GM21576 (cell line): ENCODE measurements around the gene CACNA1E.
A peak's percentile ranks its signal among the peaks of the same experiment; 100 is the strongest.

Source experiments
- ATAC-seq: cut with Tn5 transposase; IDR thresholded peaks from one replicate; pipeline ENCODE4 v1.9.1; 2021; ENCODE audit warnings: mild to moderate bottlenecking, moderate library complexity; ENCODE audit not compliant: unreplicated experiment

The CACNA1E gene

GRCh38 chr1:181674617-181675016, 191.3 kb downstream of the CACNA1E start:
- no peak for ATAC-seq

GRCh38 chr1:181675091-181675917, 192.0 kb downstream of the CACNA1E start:
- no peak for ATAC-seq

- ATAC-seq: no peak
Measured at GRCh38 chr1:181675918-181676190, 192.5 kb downstream of the CACNA1E start.

- ATAC-seq: peak; percentile 75
Measured at GRCh38 chr1:181676269-181676668, 193.0 kb downstream of the CACNA1E start.

- ATAC-seq: no peak
Measured at GRCh38 chr1:181680332-181680731, 197.0 kb downstream of the CACNA1E start.

GRCh38 chr1:181680871-181681270, 197.6 kb downstream of the CACNA1E start:
- ATAC-seq: no peak

- ATAC-seq: no peak
Measured at GRCh38 chr1:181685211-181685610, 201.9 kb downstream of the CACNA1E start.

GRCh38 chr1:181701891-181702290, 218.6 kb downstream of the CACNA1E start:
- no peak for ATAC-seq

GRCh38 chr1:181704546-181704945, 221.2 kb downstream of the CACNA1E start:
- no peak for ATAC-seq

- ATAC-seq: no peak
Measured at GRCh38 chr1:181711820-181712219, 228.5 kb downstream of the CACNA1E start.

- ATAC-seq: no peak
Measured at GRCh38 chr1:181712711-181713110, 229.4 kb downstream of the CACNA1E start.

- ATAC-seq: no peak
Measured at GRCh38 chr1:181714428-181714827, 231.1 kb downstream of the CACNA1E start.

GRCh38 chr1:181718034-181718433, 234.7 kb downstream of the CACNA1E start:
- no peak for ATAC-seq

- no peak for ATAC-seq
Measured at GRCh38 chr1:181726320-181727012, 243.1 kb downstream of the CACNA1E start.

GRCh38 chr1:181730606-181731005, 247.3 kb downstream of the CACNA1E start:
- no peak for ATAC-seq

- no peak for ATAC-seq
Measured at GRCh38 chr1:181732218-181732990, 249.1 kb downstream of the CACNA1E start.

- no peak for ATAC-seq
Measured at GRCh38 chr1:181733486-181733885, 250.2 kb downstream of the CACNA1E start.

- ATAC-seq: no peak
Measured at GRCh38 chr1:181737056-181737455, 253.7 kb downstream of the CACNA1E start.

GRCh38 chr1:181739214-181739613, 255.9 kb downstream of the CACNA1E start:
- no peak for ATAC-seq

- no peak for ATAC-seq
Measured at GRCh38 chr1:181742426-181742825, 259.1 kb downstream of the CACNA1E start.

- no peak for ATAC-seq
Measured at GRCh38 chr1:181743878-181744312, 260.6 kb downstream of the CACNA1E start.

GRCh38 chr1:181746224-181746623, 262.9 kb downstream of the CACNA1E start:
- no peak for ATAC-seq
